GM19023 (cell line): Measurements from ENCODE around the gene GAS6.
"Not testable (repeated sequence)": the region's sequence is repeated elsewhere in the genome, so short reads cannot be mapped to it uniquely, and the experiment has no call there.

Source experiments
- ATAC-seq: cut with Tn5 transposase; IDR thresholded peaks from one replicate; pipeline ENCODE4 v1.9.1; 2021; ENCODE audit warnings: mild to moderate bottlenecking, moderate library complexity; ENCODE audit not compliant: unreplicated experiment

Gene GAS6

GRCh38 chr13:113863524-113864272 lies at the start of gene GAS6:
Gene GAS6, minus strand, starts transcription at chr13:113864076. Its CDS starts 156 bp downstream, at chr13:113863920.
- no peak for ATAC-seq

- ATAC-seq, result not testable (repeated sequence)
Observed at GRCh38 chr13:113913408-113913807, 49.5 kb upstream of the GAS6 start.

GRCh38 chr13:113912596-113912995 lies 48.7 kb upstream of the GAS6 start:
- ATAC-seq, result no peak

- no peak for ATAC-seq
Observed at GRCh38 chr13:113907635-113908617, 44.0 kb upstream of the GAS6 start.

GRCh38 chr13:113906571-113906970 lies 42.7 kb upstream of the GAS6 start:
- ATAC-seq, result no peak

GRCh38 chr13:113905942-113906341 lies 42.1 kb upstream of the GAS6 start:
- ATAC-seq, result no peak

GRCh38 chr13:113905018-113905417 lies 41.1 kb upstream of the GAS6 start:
- no peak for ATAC-seq

- ATAC-seq, result no peak
Observed at GRCh38 chr13:113904411-113904810, 40.5 kb upstream of the GAS6 start.

- no peak for ATAC-seq
Observed at GRCh38 chr13:113903912-113904311, 40.0 kb upstream of the GAS6 start.

GRCh38 chr13:113902986-113903775 lies 39.3 kb upstream of the GAS6 start:
- no peak for ATAC-seq

- no peak for ATAC-seq
Observed at GRCh38 chr13:113902481-113902880, 38.6 kb upstream of the GAS6 start.

- no peak for ATAC-seq
Observed at GRCh38 chr13:113901642-113902041, 37.8 kb upstream of the GAS6 start.

GRCh38 chr13:113901231-113901630 lies 37.4 kb upstream of the GAS6 start:
- no peak for ATAC-seq

- ATAC-seq, result no peak
Observed at GRCh38 chr13:113900646-113901045, 36.8 kb upstream of the GAS6 start.

GRCh38 chr13:113898391-113898790 lies 34.5 kb upstream of the GAS6 start:
- no peak for ATAC-seq

GRCh38 chr13:113897966-113898365 lies 34.1 kb upstream of the GAS6 start:
- ATAC-seq, result no peak

- no peak for ATAC-seq
Observed at GRCh38 chr13:113897161-113897560, 33.3 kb upstream of the GAS6 start.

GRCh38 chr13:113895436-113895835 lies 31.6 kb upstream of the GAS6 start:
- ATAC-seq, result no peak

- ATAC-seq, result no peak
Observed at GRCh38 chr13:113890774-113891480, 27.1 kb upstream of the GAS6 start.

GRCh38 chr13:113889467-113889866 lies 25.6 kb upstream of the GAS6 start:
- ATAC-seq, result no peak
